Upper lobe of left lung (tissue), 4 donors: ENCODE data around the gene ALPP.

ENCODE experiments used
- EP300 ChIP-seq, 4 donors: sonication (generic); formaldehyde crosslinking; IDR thresholded peaks; one replicate each; pipeline ENCODE4 v1.5.1; 2017; ENCODE audit warnings: antibody characterized with exemption in 4 of 4, control low read depth in 2 of 4
- POLR2A ChIP-seq, 4 donors: fragments of 450-650 bp; IDR thresholded peaks; one replicate each; pipeline ENCODE4 v1.5.1; 2016 to 2017; ENCODE audit warnings: antibody characterized with exemption in 4 of 4, mild to moderate bottlenecking in 2 of 4
- POLR2AphosphoS5 ChIP-seq, 2 donors: sonication (generic); formaldehyde crosslinking; IDR thresholded peaks; one replicate each; pipeline ENCODE4 v1.5.1; 2017; ENCODE audit warnings: antibody characterized with exemption in 2 of 2
- TF ChIP-seq, protein P1 (sequence below), 6 experiments: fragments of 450-650 bp in 4 of 6; fragments of 200-600 bp in 2 of 6; sonication (generic) in 2 of 6; IDR thresholded peaks; one replicate each; pipeline ENCODE4 v1.5.1; 2016 to 2019; ENCODE audit warnings: antibody characterized with exemption in 6 of 6

DNA sequence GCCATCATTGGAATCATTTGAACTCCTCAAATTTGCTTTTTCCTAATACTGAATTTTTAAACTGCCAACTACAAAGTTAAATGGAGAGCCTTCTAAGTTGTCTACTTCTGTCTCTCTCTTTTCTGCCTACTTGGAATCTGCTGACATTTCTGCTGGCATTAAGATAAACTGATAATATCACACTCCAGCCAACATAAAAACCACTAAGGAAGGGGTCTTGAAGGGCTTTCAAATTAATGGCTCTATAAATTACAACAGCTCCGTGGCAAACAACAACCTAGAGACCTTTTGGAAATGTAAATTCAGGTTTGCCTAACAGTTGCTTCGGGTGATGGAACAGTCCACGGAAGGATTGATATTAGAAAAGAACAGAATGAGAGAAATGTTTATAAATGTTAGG is 12.1 kb downstream of the ALPP start:
- TF ChIP-seq, protein P1, sequence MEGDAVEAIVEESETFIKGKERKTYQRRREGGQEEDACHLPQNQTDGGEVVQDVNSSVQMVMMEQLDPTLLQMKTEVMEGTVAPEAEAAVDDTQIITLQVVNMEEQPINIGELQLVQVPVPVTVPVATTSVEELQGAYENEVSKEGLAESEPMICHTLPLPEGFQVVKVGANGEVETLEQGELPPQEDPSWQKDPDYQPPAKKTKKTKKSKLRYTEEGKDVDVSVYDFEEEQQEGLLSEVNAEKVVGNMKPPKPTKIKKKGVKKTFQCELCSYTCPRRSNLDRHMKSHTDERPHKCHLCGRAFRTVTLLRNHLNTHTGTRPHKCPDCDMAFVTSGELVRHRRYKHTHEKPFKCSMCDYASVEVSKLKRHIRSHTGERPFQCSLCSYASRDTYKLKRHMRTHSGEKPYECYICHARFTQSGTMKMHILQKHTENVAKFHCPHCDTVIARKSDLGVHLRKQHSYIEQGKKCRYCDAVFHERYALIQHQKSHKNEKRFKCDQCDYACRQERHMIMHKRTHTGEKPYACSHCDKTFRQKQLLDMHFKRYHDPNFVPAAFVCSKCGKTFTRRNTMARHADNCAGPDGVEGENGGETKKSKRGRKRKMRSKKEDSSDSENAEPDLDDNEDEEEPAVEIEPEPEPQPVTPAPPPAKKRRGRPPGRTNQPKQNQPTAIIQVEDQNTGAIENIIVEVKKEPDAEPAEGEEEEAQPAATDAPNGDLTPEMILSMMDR (IDR thresholded peaks at IDR 0.05): no peak
- TF ChIP-seq EP300 (IDR thresholded peaks at IDR 0.05) (no peak), POLR2A (IDR thresholded peaks at IDR 0.05) (no peak), POLR2AphosphoS5 (IDR thresholded peaks at IDR 0.05) (no peak)
